HG03354 (cell line): Measurements from ENCODE around the gene IL22.
A peak's percentile ranks its signal among the peaks of the same experiment; 100 is the strongest.

ENCODE experiments used
- ATAC-seq: cut with Tn5 transposase; IDR thresholded peaks from one replicate; pipeline ENCODE4 v1.9.1; 2021; ENCODE audit warnings: mild to moderate bottlenecking; ENCODE audit not compliant: unreplicated experiment, poor library complexity, severe bottlenecking

Gene IL22

DNA sequence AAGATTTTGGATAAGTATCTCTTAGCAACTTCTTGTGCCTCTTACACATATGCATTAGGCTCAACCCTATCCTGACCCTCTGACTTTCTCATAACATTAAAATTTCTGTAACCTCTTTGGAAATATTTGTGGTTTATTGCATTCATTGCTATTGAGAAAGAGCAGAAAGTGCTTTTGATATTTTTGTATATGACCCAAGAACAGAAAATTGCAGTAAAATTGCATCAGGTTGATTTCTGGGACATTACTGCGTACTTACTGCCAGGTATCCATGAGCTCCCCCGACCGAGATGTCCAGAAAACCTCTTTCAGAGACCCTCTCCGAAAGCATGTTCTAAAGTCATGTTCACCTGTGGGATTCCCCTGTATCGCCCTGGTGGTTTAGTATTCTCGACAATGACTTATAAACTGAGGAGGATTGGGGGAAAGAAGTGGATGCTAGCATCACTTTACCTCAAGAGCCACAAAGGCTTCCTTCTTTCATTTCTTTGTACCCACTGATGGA lies 14.5 kb upstream of the IL22 start:
- ATAC-seq = no peak

DNA sequence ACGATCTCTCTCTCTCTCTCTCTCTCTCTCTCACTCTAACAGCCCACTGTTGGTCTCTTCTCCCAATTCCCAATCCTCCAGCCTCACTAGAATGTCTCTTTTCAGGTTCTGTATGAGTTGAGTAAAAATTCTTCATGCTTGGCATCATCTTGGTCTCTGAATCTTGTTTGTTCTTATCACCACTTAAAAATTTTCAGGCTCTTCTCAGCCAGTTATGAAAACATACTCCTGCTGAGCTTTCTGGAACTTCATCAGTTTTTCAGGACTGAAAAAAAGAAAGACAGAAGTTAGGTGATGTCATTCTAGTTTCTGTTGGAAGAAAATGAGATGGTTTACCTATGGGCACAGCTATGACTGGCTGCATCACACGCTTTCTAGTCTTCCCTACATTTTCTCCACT lies 11.5 kb upstream of the IL22 start:
- ATAC-seq = no peak

- ATAC-seq = no peak
Measured at GRCh38 chr12:68264158-68264855, 10.9 kb upstream of the IL22 start.

DNA sequence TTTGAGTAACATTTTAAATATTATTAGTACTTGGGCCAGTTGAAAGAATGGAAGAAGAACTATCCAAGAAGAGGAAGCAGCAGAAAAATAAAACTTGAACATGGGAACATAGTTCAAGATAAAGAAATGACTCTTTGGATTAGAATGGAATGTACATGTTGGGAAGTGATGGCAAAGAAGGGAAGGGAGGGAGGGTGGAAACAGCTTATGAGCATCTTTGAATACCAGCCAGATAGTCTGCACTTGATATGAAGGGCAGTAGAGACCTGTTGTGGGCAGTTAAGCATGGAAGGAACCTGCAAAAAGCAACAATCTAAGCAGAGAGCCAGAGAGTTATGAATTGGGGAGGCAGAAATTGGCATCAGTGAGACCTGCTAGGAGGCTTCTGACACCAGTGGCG lies 10.0 kb upstream of the IL22 start:
- no peak for ATAC-seq

DNA sequence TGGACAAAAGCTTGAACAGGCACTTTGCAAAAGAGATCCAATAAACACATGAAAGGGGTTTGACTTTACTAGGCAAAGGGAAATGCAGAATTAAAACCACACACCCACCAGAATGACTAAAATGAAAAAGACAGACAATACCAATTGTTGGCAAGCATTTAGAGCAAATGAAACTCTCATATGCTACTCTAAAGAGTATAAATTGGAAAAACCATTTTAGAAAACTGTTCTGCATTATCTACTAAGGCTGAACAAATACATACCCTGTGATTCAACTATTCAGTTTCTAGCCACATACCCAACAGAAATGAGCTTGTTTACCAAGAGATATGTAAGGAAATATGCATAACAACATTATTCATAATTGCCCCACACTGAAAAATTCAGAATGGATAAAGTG lies 8.5 kb upstream of the IL22 start:
- ATAC-seq = no peak

DNA sequence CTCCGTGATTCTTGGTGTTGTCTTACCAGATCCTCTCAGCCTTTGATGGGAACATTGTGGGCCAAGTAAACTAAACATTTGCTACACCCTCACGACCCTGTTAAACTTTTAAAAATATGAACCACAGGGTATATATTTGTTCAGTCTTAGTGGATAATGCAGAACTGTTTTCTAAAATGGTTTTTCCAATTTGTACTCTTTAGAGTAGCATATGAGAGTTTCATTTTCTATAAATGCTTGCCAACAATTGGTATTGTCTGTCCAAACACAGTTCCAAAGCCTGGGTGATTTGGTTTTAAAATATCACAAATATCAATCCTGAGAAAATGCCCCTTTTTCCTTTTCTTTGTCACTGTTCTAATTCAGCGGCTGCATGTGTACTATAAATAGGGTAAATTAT lies 6.7 kb upstream of the IL22 start:
- no peak for ATAC-seq

- no peak for ATAC-seq
Measured at GRCh38 chr12:68259318-68259940, 6.0 kb upstream of the IL22 start.

DNA sequence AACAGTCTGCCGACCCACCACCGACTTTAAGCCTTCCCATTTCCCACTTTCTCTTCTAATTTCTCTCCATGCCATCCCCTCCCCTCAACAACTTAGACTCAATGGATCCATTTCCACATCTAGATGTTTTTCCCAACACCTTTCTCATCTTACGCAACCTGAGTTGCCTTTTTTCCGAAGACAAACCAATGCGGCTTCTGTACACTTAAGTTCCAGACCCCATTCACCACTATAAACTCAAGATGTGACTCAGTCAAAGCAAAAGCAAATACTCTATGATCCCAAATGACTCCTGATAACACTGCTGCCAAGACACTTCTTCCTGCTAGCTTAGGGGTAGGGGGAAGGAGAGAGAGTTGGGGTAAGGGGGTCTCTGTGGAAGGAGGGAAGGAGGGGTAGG lies 1.3 kb downstream of the IL22 start:
- ATAC-seq = no peak

- ATAC-seq = no peak
Measured at GRCh38 chr12:68250454-68250853, 3.0 kb downstream of the IL22 start.

- ATAC-seq = no peak
Measured at GRCh38 chr12:68247785-68248184, 5.6 kb downstream of the IL22 start.

DNA sequence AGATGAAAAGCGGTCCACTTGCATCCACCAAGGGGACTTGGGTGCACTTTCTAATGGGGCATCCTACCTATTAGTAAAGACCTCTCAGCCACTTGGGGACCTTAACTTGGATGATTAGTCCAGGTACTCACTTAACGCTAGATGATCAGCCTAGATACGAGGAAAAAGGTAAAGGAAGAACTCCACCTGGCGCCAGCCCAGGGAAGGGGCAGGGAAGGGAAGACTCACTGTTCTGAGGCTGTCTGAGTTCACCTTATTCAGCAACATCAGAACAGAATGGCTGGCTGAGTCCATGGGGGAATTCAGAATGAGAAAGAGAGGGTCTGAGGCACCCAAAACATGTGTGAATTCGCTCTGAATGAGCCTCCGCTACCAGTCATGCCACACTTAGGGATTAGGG lies 7.1 kb downstream of the IL22 start:
- ATAC-seq = no peak

GRCh38 chr12:68245180-68246021 lies 8.0 kb downstream of the IL22 start:
- ATAC-seq = no peak

DNA sequence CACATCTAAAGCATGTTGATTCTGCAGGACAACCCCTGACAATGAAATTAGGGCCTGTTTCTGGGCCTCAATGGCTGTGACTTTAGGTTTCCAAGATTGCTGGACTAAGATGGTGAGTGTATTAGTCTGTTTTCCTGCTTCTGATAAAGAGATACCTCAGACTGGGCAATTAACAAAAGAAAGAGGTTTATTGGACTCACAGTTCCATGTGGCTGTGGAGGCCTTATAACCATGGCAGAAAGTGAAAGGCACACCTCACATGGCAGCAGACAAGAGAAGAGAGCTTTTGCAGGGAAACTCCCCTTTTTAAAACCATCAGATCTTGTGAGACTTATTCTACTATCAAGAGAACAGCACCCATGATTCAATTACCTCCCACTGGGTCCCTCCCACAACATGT lies 10.6 kb downstream of the IL22 start:
- ATAC-seq = no peak

GRCh38 chr12:68240975-68241374 lies 12.4 kb downstream of the IL22 start:
- ATAC-seq = peak; percentile 98

- no peak for ATAC-seq
Measured at GRCh38 chr12:68240079-68240478, 13.3 kb downstream of the IL22 start.

DNA sequence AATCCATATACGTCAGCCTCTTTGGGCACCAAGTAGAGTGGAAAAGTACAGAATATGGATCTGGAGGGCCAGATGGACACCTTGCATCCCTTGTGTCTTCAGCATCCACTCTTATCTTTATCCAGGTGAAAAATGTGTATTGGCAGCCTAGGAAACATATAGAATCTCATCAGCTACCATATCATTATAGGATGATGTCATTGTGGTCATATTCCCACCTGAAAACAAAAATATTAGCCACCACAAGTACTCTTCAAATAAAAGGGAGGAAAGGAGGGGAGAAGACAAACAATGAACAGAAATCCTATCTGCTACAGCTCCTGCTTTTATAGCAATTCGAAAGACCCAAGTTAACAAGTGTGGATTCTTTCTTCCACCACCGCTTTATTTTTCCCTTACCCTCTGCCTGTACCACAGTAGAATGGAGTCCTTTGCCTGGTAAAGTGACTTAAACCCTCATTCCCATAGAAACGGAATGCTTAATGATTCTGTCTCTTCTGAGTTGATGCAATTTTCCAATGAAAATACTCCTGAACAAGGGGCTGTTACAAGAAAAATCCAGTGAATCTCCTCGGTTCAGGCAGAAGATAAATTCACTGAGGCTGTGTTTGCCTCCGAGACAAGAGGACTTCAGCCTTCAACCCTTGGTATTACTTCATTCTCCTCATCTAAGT lies 14.0 kb downstream of the IL22 start:
- ATAC-seq = no peak

GRCh38 chr12:68237619-68238018 lies 15.8 kb downstream of the IL22 start:
- ATAC-seq = no peak

GRCh38 chr12:68237078-68237477 lies 16.3 kb downstream of the IL22 start:
- ATAC-seq = no peak

GRCh38 chr12:68236421-68237059 lies 16.9 kb downstream of the IL22 start:
- peak; percentile 67 for ATAC-seq

DNA sequence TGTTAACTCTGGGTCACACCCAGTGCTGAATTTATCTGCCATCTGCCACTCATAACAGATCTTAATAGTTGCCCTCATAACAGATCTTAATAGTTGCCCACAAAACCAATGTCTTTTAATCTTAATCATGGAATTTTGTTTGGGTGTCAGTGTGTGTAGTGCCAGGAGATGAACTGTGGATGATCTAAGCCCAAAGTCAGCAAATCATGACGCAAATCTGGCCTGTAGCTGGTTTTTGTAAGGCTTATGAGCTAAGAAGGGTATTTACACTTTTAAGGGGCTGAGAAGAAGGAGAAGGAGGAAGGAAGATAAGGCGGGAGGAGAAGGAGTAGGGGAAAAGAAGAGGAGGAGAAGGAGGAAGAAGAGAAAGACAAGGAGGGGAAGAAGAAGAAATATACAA lies 17.8 kb downstream of the IL22 start:
- ATAC-seq = no peak
